Lung microvascular endothelial cell (primary cell): ENCODE results near the gene KIF26B. TPM values are rescaled to one million over a fixed set of nuclear protein-coding genes. Genes with fewer than 3 reads are reported as not detected.
"Not testable (repeated sequence)": the region's sequence is repeated elsewhere in the genome, so short reads cannot be mapped to it uniquely, and the experiment has no call there.

Experiments
- DNase-seq, 2 donors: peaks; one replicate each; pipeline versions ENCODE4 v3.0.0 to v3.0.0-alpha.2; 2010; ENCODE audit warnings: low read depth in 2 of 2
- total RNA-seq: library from RNA; depleted of rRNA; stranded (reverse); fragments of >200 nt; gene quantifications from 2 replicates; pipeline ENCODE4 v1.2.1, GENCODE V29; 2014

The KIF26B gene
- total RNA-seq, 1 donor from 2014 or later, result 1.4 TPM

GRCh38 chr1:245621589-245621988, 466.8 kb downstream of the KIF26B start:
- DNase-seq, result no peak

- DNase-seq, result no peak
These were observed 467.7 kb downstream of the KIF26B start for GRCh38 chr1:245622332-245623014.

- no peak for DNase-seq
These were observed 486.6 kb downstream of the KIF26B start for GRCh38 chr1:245641384-245641783.

- no peak for DNase-seq
These were observed 490.6 kb downstream of the KIF26B start for GRCh38 chr1:245645406-245645805.

GRCh38 chr1:245645894-245646293, 491.1 kb downstream of the KIF26B start:
- DNase-seq, result no peak

- DNase-seq, result no peak
These were observed 494.2 kb downstream of the KIF26B start for GRCh38 chr1:245648749-245649522.

GRCh38 chr1:245649666-245650065, 494.9 kb downstream of the KIF26B start:
- DNase-seq, result no peak

GRCh38 chr1:245650441-245650960, 495.7 kb downstream of the KIF26B start:
- DNase-seq, result no peak

GRCh38 chr1:245651093-245651492, 496.3 kb downstream of the KIF26B start:
- DNase-seq, result no peak

- no peak for DNase-seq
These were observed 497.3 kb downstream of the KIF26B start for GRCh38 chr1:245652116-245652515.

- DNase-seq, result no peak
These were observed 498.1 kb downstream of the KIF26B start for GRCh38 chr1:245652660-245653427.

- no peak for DNase-seq
These were observed 499.8 kb downstream of the KIF26B start for GRCh38 chr1:245654460-245655050.

- DNase-seq, result no peak
These were observed 501.5 kb downstream of the KIF26B start for GRCh38 chr1:245656189-245656717.

GRCh38 chr1:245657371-245657770, 502.6 kb downstream of the KIF26B start:
- no peak for DNase-seq

GRCh38 chr1:245663373-245663772, 508.6 kb downstream of the KIF26B start:
- no peak for DNase-seq

GRCh38 chr1:245663841-245664240, 509.1 kb downstream of the KIF26B start:
- DNase-seq, result no peak

- no peak for DNase-seq
These were observed 511.6 kb downstream of the KIF26B start for GRCh38 chr1:245666412-245666811.

GRCh38 chr1:245671349-245671748, 516.6 kb downstream of the KIF26B start:
- DNase-seq, result no peak

- DNase-seq, result no peak
These were observed 517.4 kb downstream of the KIF26B start for GRCh38 chr1:245671966-245672767.

GRCh38 chr1:245672836-245673656, 518.3 kb downstream of the KIF26B start:
- DNase-seq, result not testable (repeated sequence)
